Measurements from ENCODE around the gene SHE.
"Not testable (repeated sequence)": the region's sequence is repeated elsewhere in the genome, so short reads cannot be mapped to it uniquely, and the experiment has no call there.

Gene SHE

GRCh38 chr1:154502066-154502743, at the start of gene SHE, which contains the start of gene TDRD10:
Gene SHE, minus strand, starts transcription at chr1:154502412. Its CDS starts 386 bp downstream, at chr1:154502026.
Gene TDRD10, plus strand, starts transcription at chr1:154502219. Its CDS starts 4,685 bp downstream, at chr1:154506904.
- Mint-ChIP-seq H3K27ac (no peak within 1 kb of the TSS), H3K4me1 (ENCODE audit: low read depth) (peaks cover 10% of the 10 kb centered on the region), H3K9me3 (no peaks in the 10 kb centered on the region), H3K27me3 (peaks cover 48% of the 10 kb centered on the region), H3K36me3 (ENCODE audit: low read depth) (no peaks in the 10 kb centered on the region), H3K4me3 (peak within 1 kb of the TSS; percentile 35)

- Mint-ChIP-seq H3K4me3 (no peak overlapping the region), H3K27me3 (no peaks in the 10 kb centered on the region), H3K9me3 (no peaks in the 10 kb centered on the region), H3K36me3 (ENCODE audit: low read depth) (peaks cover 60% of the 10 kb centered on the region), H3K4me1 (ENCODE audit: low read depth) (peaks cover 24% of the 10 kb centered on the region), H3K27ac (no peak overlapping the region)
Observed at GRCh38 chr1:154551474-154551873, 49.3 kb upstream of the SHE start.

GRCh38 chr1:154550657-154551056, 48.4 kb upstream of the SHE start:
- H3K4me1 Mint-ChIP-seq (ENCODE audit: low read depth): peaks cover 16% of the 10 kb centered on the region
- no peaks in the 10 kb centered on the region for H3K27me3 Mint-ChIP-seq
- no peak overlapping the region for H3K27ac Mint-ChIP-seq
- peaks cover 55% of the 10 kb centered on the region for H3K36me3 Mint-ChIP-seq (ENCODE audit: low read depth)
- H3K4me3 Mint-ChIP-seq: no peak overlapping the region
- no peaks in the 10 kb centered on the region for H3K9me3 Mint-ChIP-seq

GRCh38 chr1:154550070-154550469, 47.9 kb upstream of the SHE start:
- H3K9me3 Mint-ChIP-seq: no peaks in the 10 kb centered on the region
- peaks cover 13% of the 10 kb centered on the region for H3K4me1 Mint-ChIP-seq (ENCODE audit: low read depth)
- no peaks in the 10 kb centered on the region for H3K27me3 Mint-ChIP-seq
- no peak overlapping the region for H3K4me3 Mint-ChIP-seq
- H3K36me3 Mint-ChIP-seq (ENCODE audit: low read depth): peaks cover 49% of the 10 kb centered on the region
- H3K27ac Mint-ChIP-seq: no peak overlapping the region

- peaks cover 42% of the 10 kb centered on the region for H3K36me3 Mint-ChIP-seq (ENCODE audit: low read depth)
- no peak overlapping the region for H3K27ac Mint-ChIP-seq
- no peak overlapping the region for H3K4me3 Mint-ChIP-seq
- no peaks in the 10 kb centered on the region for H3K27me3 Mint-ChIP-seq
- H3K9me3 Mint-ChIP-seq: no peaks in the 10 kb centered on the region
- peaks cover 13% of the 10 kb centered on the region for H3K4me1 Mint-ChIP-seq (ENCODE audit: low read depth)
Observed at GRCh38 chr1:154549202-154549770, 47.1 kb upstream of the SHE start.

GRCh38 chr1:154548028-154548427, 45.8 kb upstream of the SHE start:
- H3K27ac Mint-ChIP-seq: no peak overlapping the region
- peaks cover 30% of the 10 kb centered on the region for H3K36me3 Mint-ChIP-seq (ENCODE audit: low read depth)

GRCh38 chr1:154547105-154547732, 45.0 kb upstream of the SHE start:
- Mint-ChIP-seq H3K36me3 (ENCODE audit: low read depth) (peaks cover 23% of the 10 kb centered on the region), H3K9me3 (no peaks in the 10 kb centered on the region)

More at GRCh38 chr1:154548028-154548427, 45.8 kb upstream of the SHE start:
- Mint-ChIP-seq H3K9me3 (no peaks in the 10 kb centered on the region), H3K27me3 (no peaks in the 10 kb centered on the region), H3K4me1 (ENCODE audit: low read depth) (peaks cover 9% of the 10 kb centered on the region), H3K4me3 (no peak overlapping the region)

GRCh38 chr1:154546264-154547063, 44.3 kb upstream of the SHE start:
- Mint-ChIP-seq H3K27ac (no peak overlapping the region), H3K9me3 (no peaks in the 10 kb centered on the region), H3K36me3 (ENCODE audit: low read depth) (peaks cover 22% of the 10 kb centered on the region), H3K27me3 (no peaks in the 10 kb centered on the region), H3K4me3 (no peak overlapping the region), H3K4me1 (ENCODE audit: low read depth) (peaks cover 7% of the 10 kb centered on the region)

More at GRCh38 chr1:154547105-154547732, 45.0 kb upstream of the SHE start:
- Mint-ChIP-seq H3K27me3 (no peaks in the 10 kb centered on the region), H3K4me3 (no peak overlapping the region), H3K27ac (no peak overlapping the region), H3K4me1 (ENCODE audit: low read depth) (peaks cover 7% of the 10 kb centered on the region)

- Mint-ChIP-seq H3K9me3 (no peaks in the 10 kb centered on the region), H3K27me3 (peaks cover 5% of the 10 kb centered on the region), H3K27ac (no peak overlapping the region), H3K36me3 (ENCODE audit: low read depth) (no peaks in the 10 kb centered on the region), H3K4me3 (no peak overlapping the region), H3K4me1 (ENCODE audit: low read depth) (no peaks in the 10 kb centered on the region)
Observed at GRCh38 chr1:154541231-154541630, 39.0 kb upstream of the SHE start.

- H3K4me1 Mint-ChIP-seq (ENCODE audit: low read depth): no peaks in the 10 kb centered on the region
- H3K4me3 Mint-ChIP-seq: no peak overlapping the region
- H3K36me3 Mint-ChIP-seq (ENCODE audit: low read depth): no peaks in the 10 kb centered on the region
- no peak overlapping the region for H3K27ac Mint-ChIP-seq
- no peaks in the 10 kb centered on the region for H3K9me3 Mint-ChIP-seq
- peaks cover 6% of the 10 kb centered on the region for H3K27me3 Mint-ChIP-seq
Observed at GRCh38 chr1:154539486-154540483, 37.6 kb upstream of the SHE start.

- H3K9me3 Mint-ChIP-seq: no peaks in the 10 kb centered on the region
- H3K36me3 Mint-ChIP-seq (ENCODE audit: low read depth): no peaks in the 10 kb centered on the region
- no peaks in the 10 kb centered on the region for H3K4me1 Mint-ChIP-seq (ENCODE audit: low read depth)
- H3K4me3 Mint-ChIP-seq: no peak overlapping the region
- H3K27ac Mint-ChIP-seq: no peak overlapping the region
- peaks cover 11% of the 10 kb centered on the region for H3K27me3 Mint-ChIP-seq
Observed at GRCh38 chr1:154536570-154536969, 34.4 kb upstream of the SHE start.

- no peak overlapping the region for H3K4me3 Mint-ChIP-seq
- H3K27ac Mint-ChIP-seq: no peak overlapping the region
- H3K27me3 Mint-ChIP-seq: peaks cover 6% of the 10 kb centered on the region
- no peaks in the 10 kb centered on the region for H3K9me3 Mint-ChIP-seq
- no peaks in the 10 kb centered on the region for H3K4me1 Mint-ChIP-seq (ENCODE audit: low read depth)
- no peaks in the 10 kb centered on the region for H3K36me3 Mint-ChIP-seq (ENCODE audit: low read depth)
Observed at GRCh38 chr1:154533952-154534844, 32.0 kb upstream of the SHE start.

- H3K9me3 Mint-ChIP-seq; H3K4me3 Mint-ChIP-seq; H3K27me3 Mint-ChIP-seq; H3K4me1 Mint-ChIP-seq (ENCODE audit: low read depth); H3K27ac Mint-ChIP-seq; H3K36me3 Mint-ChIP-seq (ENCODE audit: low read depth): not testable (repeated sequence)
Observed at GRCh38 chr1:154531950-154532349, 29.7 kb upstream of the SHE start.

All from stimulated activated naive CD8-positive, alpha-beta T cell treated with anti-CD3 and anti-CD28 coated beads, Interleukin-15, Interleukin-2, amounts not matched to agents 100 ng/mL and 50 ng/mL, for 24 hours (primary cell).